ENCODE data around the gene PTPRT. TPM values are rescaled to one million over a fixed set of nuclear protein-coding genes. Genes with fewer than 3 reads are reported as not detected.

The PTPRT gene
- total and polyA plus RNA-seq, 4 donors: 0.14 to 2.8 (median 0.40) TPM

DNA sequence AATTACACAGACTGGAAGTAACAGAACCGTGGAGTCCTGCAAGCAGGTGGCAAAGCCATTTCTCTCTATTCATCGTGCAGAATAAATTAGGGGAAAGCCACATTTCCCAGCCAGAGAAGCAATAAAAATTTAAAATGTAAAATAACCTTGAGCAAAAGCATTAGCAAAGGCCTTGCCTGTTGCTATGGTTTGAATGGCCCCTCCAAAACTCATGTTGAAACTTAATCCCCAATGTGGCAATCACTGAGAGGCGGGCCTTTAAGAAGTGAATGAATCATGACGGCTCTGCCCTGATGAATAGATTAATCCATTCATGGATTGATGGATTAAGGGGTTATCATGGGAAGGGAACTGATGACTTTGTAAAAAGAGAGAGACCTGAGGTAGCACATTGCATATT, 679.0 kb downstream of the PTPRT start (continued):
- no peak for TF ChIP-seq RXRA (IDR thresholded peaks at IDR 0.05)
- no peak for TF ChIP-seq HNF4G (IDR thresholded peaks at IDR 0.05)
- no peak for TF ChIP-seq SP1 (IDR thresholded peaks at IDR 0.05)
- no peak for TF ChIP-seq RAD21 (IDR thresholded peaks at IDR 0.05)
- TF ChIP-seq, protein P1, sequence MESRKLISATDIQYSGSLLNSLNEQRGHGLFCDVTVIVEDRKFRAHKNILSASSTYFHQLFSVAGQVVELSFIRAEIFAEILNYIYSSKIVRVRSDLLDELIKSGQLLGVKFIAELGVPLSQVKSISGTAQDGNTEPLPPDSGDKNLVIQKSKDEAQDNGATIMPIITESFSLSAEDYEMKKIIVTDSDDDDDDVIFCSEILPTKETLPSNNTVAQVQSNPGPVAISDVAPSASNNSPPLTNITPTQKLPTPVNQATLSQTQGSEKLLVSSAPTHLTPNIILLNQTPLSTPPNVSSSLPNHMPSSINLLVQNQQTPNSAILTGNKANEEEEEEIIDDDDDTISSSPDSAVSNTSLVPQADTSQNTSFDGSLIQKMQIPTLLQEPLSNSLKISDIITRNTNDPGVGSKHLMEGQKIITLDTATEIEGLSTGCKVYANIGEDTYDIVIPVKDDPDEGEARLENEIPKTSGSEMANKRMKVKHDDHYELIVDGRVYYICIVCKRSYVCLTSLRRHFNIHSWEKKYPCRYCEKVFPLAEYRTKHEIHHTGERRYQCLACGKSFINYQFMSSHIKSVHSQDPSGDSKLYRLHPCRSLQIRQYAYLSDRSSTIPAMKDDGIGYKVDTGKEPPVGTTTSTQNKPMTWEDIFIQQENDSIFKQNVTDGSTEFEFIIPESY (IDR thresholded peaks at IDR 0.05): no peak
- TF ChIP-seq JUND (IDR thresholded peaks at IDR 0.05): no peak
- TF ChIP-seq NR2F2 (IDR thresholded peaks at IDR 0.05): no peak
- TF ChIP-seq FOXA2 (IDR thresholded peaks at IDR 0.05): no peak

DNA sequence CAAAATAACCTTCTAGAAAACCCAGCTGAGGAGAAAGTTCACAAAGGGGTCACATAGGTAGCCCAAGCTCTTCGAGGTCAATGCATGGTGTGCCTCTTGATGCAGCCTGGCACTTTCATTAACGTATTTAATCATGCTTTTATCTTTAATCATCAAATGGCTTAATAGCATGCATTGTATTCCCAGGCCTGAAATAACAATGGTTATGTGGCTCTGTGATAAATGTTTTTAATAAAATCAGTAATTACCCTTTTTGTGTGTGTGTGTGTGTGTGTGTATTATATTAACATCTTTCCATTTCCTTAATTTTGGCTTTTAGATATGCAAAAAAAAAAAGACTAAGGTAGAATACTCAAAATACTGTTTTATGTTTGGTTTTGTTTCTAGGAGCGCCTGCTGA, 681.8 kb downstream of the PTPRT start:
- H3K4me3 ChIP-seq (ENCODE audit: low read depth in 1 of 3, low read length in 3 of 3): no peak overlapping the region
- H3K27me3 ChIP-seq (ENCODE audit: control insufficient read depth in 4 of 4, insufficient read depth in 4 of 4, low read length in 3 of 4): no peaks in the 10 kb centered on the region
- 69% methylated on average over 3 of the region's 3 CpGs for WGBS
- no peak overlapping the region for H3K9ac ChIP-seq (ENCODE audit: low read depth in 1 of 2, low read length in 2 of 2)
- no peaks in the 10 kb centered on the region for H3K36me3 ChIP-seq (ENCODE audit: control insufficient read depth in 4 of 4, insufficient read depth in 3 of 4, low read depth in 1 of 4, low read length in 3 of 4)
- H3K9me3 ChIP-seq (ENCODE audit: control insufficient read depth in 4 of 4, low read length in 3 of 4): peaks cover 0 to 4% (median 0%) of the 10 kb centered on the region in 4 donors
- no peaks in the 10 kb centered on the region for H3K4me1 ChIP-seq (ENCODE audit: control insufficient read depth in 4 of 4, insufficient read depth in 4 of 4, low read length in 3 of 4)
- TF ChIP-seq FOXA2 (IDR thresholded peaks at IDR 0.05) (no peak), TAF1 (conservative IDR thresholded peaks at IDR 0.05) (no peak), HNF4A (conservative IDR thresholded peaks at IDR 0.05) (no peak), YY1 (IDR thresholded peaks at IDR 0.05) (no peak), RXRA (IDR thresholded peaks at IDR 0.05) (no peak)
- TF ChIP-seq, protein P2, sequence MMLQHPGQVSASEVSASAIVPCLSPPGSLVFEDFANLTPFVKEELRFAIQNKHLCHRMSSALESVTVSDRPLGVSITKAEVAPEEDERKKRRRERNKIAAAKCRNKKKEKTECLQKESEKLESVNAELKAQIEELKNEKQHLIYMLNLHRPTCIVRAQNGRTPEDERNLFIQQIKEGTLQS (IDR thresholded peaks at IDR 0.05): no peak
- TF ChIP-seq, protein P3, sequence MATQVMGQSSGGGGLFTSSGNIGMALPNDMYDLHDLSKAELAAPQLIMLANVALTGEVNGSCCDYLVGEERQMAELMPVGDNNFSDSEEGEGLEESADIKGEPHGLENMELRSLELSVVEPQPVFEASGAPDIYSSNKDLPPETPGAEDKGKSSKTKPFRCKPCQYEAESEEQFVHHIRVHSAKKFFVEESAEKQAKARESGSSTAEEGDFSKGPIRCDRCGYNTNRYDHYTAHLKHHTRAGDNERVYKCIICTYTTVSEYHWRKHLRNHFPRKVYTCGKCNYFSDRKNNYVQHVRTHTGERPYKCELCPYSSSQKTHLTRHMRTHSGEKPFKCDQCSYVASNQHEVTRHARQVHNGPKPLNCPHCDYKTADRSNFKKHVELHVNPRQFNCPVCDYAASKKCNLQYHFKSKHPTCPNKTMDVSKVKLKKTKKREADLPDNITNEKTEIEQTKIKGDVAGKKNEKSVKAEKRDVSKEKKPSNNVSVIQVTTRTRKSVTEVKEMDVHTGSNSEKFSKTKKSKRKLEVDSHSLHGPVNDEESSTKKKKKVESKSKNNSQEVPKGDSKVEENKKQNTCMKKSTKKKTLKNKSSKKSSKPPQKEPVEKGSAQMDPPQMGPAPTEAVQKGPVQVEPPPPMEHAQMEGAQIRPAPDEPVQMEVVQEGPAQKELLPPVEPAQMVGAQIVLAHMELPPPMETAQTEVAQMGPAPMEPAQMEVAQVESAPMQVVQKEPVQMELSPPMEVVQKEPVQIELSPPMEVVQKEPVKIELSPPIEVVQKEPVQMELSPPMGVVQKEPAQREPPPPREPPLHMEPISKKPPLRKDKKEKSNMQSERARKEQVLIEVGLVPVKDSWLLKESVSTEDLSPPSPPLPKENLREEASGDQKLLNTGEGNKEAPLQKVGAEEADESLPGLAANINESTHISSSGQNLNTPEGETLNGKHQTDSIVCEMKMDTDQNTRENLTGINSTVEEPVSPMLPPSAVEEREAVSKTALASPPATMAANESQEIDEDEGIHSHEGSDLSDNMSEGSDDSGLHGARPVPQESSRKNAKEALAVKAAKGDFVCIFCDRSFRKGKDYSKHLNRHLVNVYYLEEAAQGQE (IDR thresholded peaks at IDR 0.05): no peak
- DNase-seq (ENCODE audit: low spot score): no peak
- no peak overlapping the region for H3K27ac ChIP-seq (ENCODE audit: low read depth in 1 of 2, low read length in 2 of 2)

GRCh38 chr20:42506397-42506796, 683.3 kb downstream of the PTPRT start:
- Histone ChIP-seq H3K9me3 (ENCODE audit: control insufficient read depth in 4 of 4, low read length in 3 of 4) (peaks cover 0 to 4% (median 0%) of the 10 kb centered on the region in 4 donors), H3K4me1 (ENCODE audit: control insufficient read depth in 4 of 4, insufficient read depth in 4 of 4, low read length in 3 of 4) (no peaks in the 10 kb centered on the region), H3K4me3 (ENCODE audit: low read depth in 1 of 3, low read length in 3 of 3) (no peak overlapping the region), H3K36me3 (ENCODE audit: control insufficient read depth in 4 of 4, insufficient read depth in 3 of 4, low read depth in 1 of 4, low read length in 3 of 4) (no peaks in the 10 kb centered on the region), H3K27me3 (ENCODE audit: control insufficient read depth in 4 of 4, insufficient read depth in 4 of 4, low read length in 3 of 4) (no peaks in the 10 kb centered on the region), H3K27ac (ENCODE audit: low read depth in 1 of 2, low read length in 2 of 2) (no peak overlapping the region), H3K9ac (ENCODE audit: low read depth in 1 of 2, low read length in 2 of 2) (no peak overlapping the region)
- TF ChIP-seq, protein P4, sequence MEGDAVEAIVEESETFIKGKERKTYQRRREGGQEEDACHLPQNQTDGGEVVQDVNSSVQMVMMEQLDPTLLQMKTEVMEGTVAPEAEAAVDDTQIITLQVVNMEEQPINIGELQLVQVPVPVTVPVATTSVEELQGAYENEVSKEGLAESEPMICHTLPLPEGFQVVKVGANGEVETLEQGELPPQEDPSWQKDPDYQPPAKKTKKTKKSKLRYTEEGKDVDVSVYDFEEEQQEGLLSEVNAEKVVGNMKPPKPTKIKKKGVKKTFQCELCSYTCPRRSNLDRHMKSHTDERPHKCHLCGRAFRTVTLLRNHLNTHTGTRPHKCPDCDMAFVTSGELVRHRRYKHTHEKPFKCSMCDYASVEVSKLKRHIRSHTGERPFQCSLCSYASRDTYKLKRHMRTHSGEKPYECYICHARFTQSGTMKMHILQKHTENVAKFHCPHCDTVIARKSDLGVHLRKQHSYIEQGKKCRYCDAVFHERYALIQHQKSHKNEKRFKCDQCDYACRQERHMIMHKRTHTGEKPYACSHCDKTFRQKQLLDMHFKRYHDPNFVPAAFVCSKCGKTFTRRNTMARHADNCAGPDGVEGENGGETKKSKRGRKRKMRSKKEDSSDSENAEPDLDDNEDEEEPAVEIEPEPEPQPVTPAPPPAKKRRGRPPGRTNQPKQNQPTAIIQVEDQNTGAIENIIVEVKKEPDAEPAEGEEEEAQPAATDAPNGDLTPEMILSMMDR (IDR thresholded peaks at IDR 0.05; ENCODE audit: low read depth, low read length, missing input control): no peak
- TF ChIP-seq FOXA2 (IDR thresholded peaks at IDR 0.05) (no peak), RXRA (IDR thresholded peaks at IDR 0.05) (no peak), TAF1 (conservative IDR thresholded peaks at IDR 0.05) (no peak)
- TF ChIP-seq, protein P5, sequence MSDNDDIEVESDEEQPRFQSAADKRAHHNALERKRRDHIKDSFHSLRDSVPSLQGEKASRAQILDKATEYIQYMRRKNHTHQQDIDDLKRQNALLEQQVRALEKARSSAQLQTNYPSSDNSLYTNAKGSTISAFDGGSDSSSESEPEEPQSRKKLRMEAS (IDR thresholded peaks at IDR 0.05): no peak
- WGBS: 78% methylated on average over 2 of the region's 2 CpGs
- DNase-seq (ENCODE audit: low spot score): no peak

Measured in liver (tissue), 9 donors.